GM12878 (cell line): Measurements from ENCODE around the gene N4BP2. TPM values are rescaled to one million over a fixed set of nuclear protein-coding genes. Genes with fewer than 3 reads are reported as not detected.

Source experiments
- ATAC-seq: fragments of 200-7000 bp; cut with Tn5 transposase; 3 replicates; pipeline ENCODE4 v1.9.1; 2020; ENCODE audit warnings: mild to moderate bottlenecking, moderate library complexity
- BruUV-seq: library from RNA; stranded (reverse); fragments of 400-500 nt; replicated peaks from 2 replicates; lab custom pipeline; 2021; lab: Mats Ljungman, UMichigan
- CTCF ChIA-PET: fragments of 300-600 bp; sonication (Branson Sonifier 250); formaldehyde crosslinking; extraction: SDS; loops from one replicate; lab custom pipeline; 2021; ENCODE audit warnings: inconsistent platforms; lab: Yijun Ruan, JAX
- POLR2A ChIA-PET: fragments of 350-600 bp; formaldehyde crosslinking; extraction: SDS; loops from one replicate; lab custom pipeline; 2021; ENCODE audit warnings: inconsistent platforms; lab: Charles Lee
- RAD21 ChIA-PET: fragments of 300-600 bp; sonication (Branson Sonifier 250); formaldehyde crosslinking; loops from one replicate; lab custom pipeline; 2023; ENCODE audit warnings: antibody characterized with exemption; ENCODE audit not compliant: unreplicated experiment; lab: Charles Lee
- SMC1A ChIA-PET: fragments of 300-600 bp; sonication (Branson Sonifier 250); formaldehyde crosslinking; loops from one replicate; lab custom pipeline; 2023; ENCODE audit not compliant: unreplicated experiment, uncharacterized antibody; lab: Charles Lee
- DNase-seq: peaks from one replicate; pipeline ENCODE4 v3.0.0-alpha.2; 2011; ENCODE audit warnings: low read depth, low spot score
- FAIRE-seq: peaks from 3 replicates; lab custom pipeline; 2011; peaks lifted over from hg19 to GRCh38; lab: Jason Lieb, UNC
- H2AFZ ChIP-seq: 2 replicates; pipeline ENCODE4 v1.6.0; 2011; ENCODE audit warnings: low read depth, low read length, control low read depth; ENCODE audit not compliant: control insufficient read depth
- H3K27ac ChIP-seq: 2 replicates; pipeline ENCODE4 v1.5.1; 2011; ENCODE audit warnings: control low read depth; ENCODE audit not compliant: control insufficient read depth, insufficient read depth
- H3K27me3 ChIP-seq, 2 experiments: replicated peaks in 1 of 2; 2 replicates each; pipeline versions ENCODE4 v1.6.0 to v1.6.1; 2011; ENCODE audit warnings: low read length in 1 of 2; ENCODE audit not compliant: control insufficient read depth in 2 of 2, insufficient read depth in 2 of 2
- H3K36me3 ChIP-seq, 2 experiments: 2 replicates each; pipeline ENCODE4 v1.5.1; 2011; ENCODE audit warnings: low read length in 1 of 2; ENCODE audit not compliant: control insufficient read depth in 2 of 2, insufficient read depth in 2 of 2
- H3K4me1 ChIP-seq: 2 replicates; pipeline ENCODE4 v1.6.1; 2011; ENCODE audit warnings: mild to moderate bottlenecking, low read length, moderate library complexity, mixed read lengths; ENCODE audit not compliant: control insufficient read depth, insufficient read depth
- H3K4me2 ChIP-seq: 2 replicates; pipeline ENCODE4 v1.6.0; 2011; ENCODE audit warnings: control low read depth; ENCODE audit not compliant: control insufficient read depth, insufficient read depth
- H3K4me3 ChIP-seq: fragments of 200-600 bp; sonication (generic); 2 replicates; pipeline ENCODE4 v1.5.1; 2016
- H3K79me2 ChIP-seq: 2 replicates; pipeline ENCODE4 v1.6.0; 2011; ENCODE audit warnings: low read length; ENCODE audit not compliant: control insufficient read depth, insufficient read depth
- H3K9ac ChIP-seq: 2 replicates; pipeline ENCODE4 v1.8.0; 2011; ENCODE audit warnings: low read length, control low read depth, mixed read lengths; ENCODE audit not compliant: control insufficient read depth, insufficient read depth
- H3K9me3 ChIP-seq: replicated peaks from 3 replicates; pipeline ENCODE4 v1.5.1; 2011; ENCODE audit warnings: mild to moderate bottlenecking, low read length; ENCODE audit not compliant: control insufficient read depth, insufficient read depth
- H4K20me1 ChIP-seq: 2 replicates; pipeline ENCODE4 v1.6.0; 2011; ENCODE audit not compliant: control insufficient read depth, insufficient read depth
- ATF7 ChIP-seq: fragments of 450-650 bp; IDR thresholded peaks from 2 replicates; pipeline ENCODE4 v1.6.1; 2016; ENCODE audit warnings: low read depth, mild to moderate bottlenecking
- BCLAF1 ChIP-seq: fragments of 450-650 bp; IDR thresholded peaks from 2 replicates; pipeline ENCODE4 v1.6.1; 2017; ENCODE audit warnings: antibody characterized with exemption, mild to moderate bottlenecking, moderate library complexity
- DPF2 ChIP-seq: fragments of 450-650 bp; IDR thresholded peaks from 2 replicates; pipeline ENCODE4 v1.6.1; 2017; ENCODE audit warnings: mild to moderate bottlenecking
- GATAD2B ChIP-seq: fragments of 450-650 bp; conservative IDR thresholded peaks from 2 replicates; pipeline ENCODE4 v1.6.1; 2017; ENCODE audit warnings: low read depth, mild to moderate bottlenecking, moderate library complexity
- HSF1 ChIP-seq: fragments of 150-350 bp; IDR thresholded peaks from 2 replicates; pipeline ENCODE4 v1.6.1; 2014; ENCODE audit warnings: mild to moderate bottlenecking, low read depth, low read length
- MEF2A ChIP-seq: IDR thresholded peaks from 2 replicates; pipeline ENCODE4 v1.6.1; 2011; ENCODE audit warnings: low read depth, mild to moderate bottlenecking, low read length, moderate library complexity; ENCODE audit not compliant: insufficient read depth
- POLR2AphosphoS5 ChIP-seq: IDR thresholded peaks from 2 replicates; pipeline ENCODE4 v1.6.1; 2011; ENCODE audit warnings: mild to moderate bottlenecking, low read length, inconsistent platforms
- ZNF274 ChIP-seq: IDR thresholded peaks from one replicate; pipeline ENCODE4 v1.8.0; 2011; ENCODE audit not compliant: insufficient read length, insufficient read depth
- WGBS: methylation state at CpG from one replicate; pipeline ENCODE4 v1.1.6; 2016; ENCODE audit warnings: low lambda C conversion rate; ENCODE audit not compliant: insufficient replicate concordance, insufficient coverage; ENCODE audit errors: missing lambda C conversion rate; 5-methylcytosine and 5-hydroxymethylcytosine counted together
- in situ Hi-C: fragments of 300-500 bp; cut with MboI; formaldehyde crosslinking; loops from 9 replicates; pipeline ENCODE4 v1.14.3; 2018; ENCODE audit warnings: mixed read lengths
- intact Hi-C: fragments of 100-400 bp; cut with micrococcal nuclease; formaldehyde crosslinking; loops from one replicate; pipeline ENCODE4 v1.14.2; 2022; ENCODE audit not compliant: unreplicated experiment
- polyA plus RNA-seq, 11 experiments: library from polyadenylated mRNA; depleted of rRNA in 4 of 11; unstranded in 6 of 11; stranded (reverse) in 5 of 11; fragments of >200 nt; fragmentation: Nextera tagmentation in 4 of 11; fragmentation: Illumina TruSeq in 1 of 11; extraction: Ambion mirVana in 4 of 11; extraction: Trizol in 1 of 11; gene quantifications; 1 replicate in 1 of 11; 2 replicates in 10 of 11; pipeline versions ENCODE4 v1.2.1 to v1.2.3, GENCODE V29; 2011 to 2016; ENCODE audit warnings: inconsistent platforms in 2 of 11, missing spikeins in 2 of 11, low read depth in 1 of 11
- total RNA-seq, 4 experiments: library from RNA; depleted of rRNA in 3 of 4; stranded (reverse); fragments of >200 nt in 3 of 4; fragmentation: Illumina TruSeq in 1 of 4; extraction: Trizol in 1 of 4; gene quantifications; 2 replicates each; pipeline versions ENCODE4 v1.2.1 to v1.2.3, GENCODE V29; 2013 to 2021
- TF ChIP-seq, protein P1 (sequence below): fragments of 450-650 bp; conservative IDR thresholded peaks from 2 replicates; pipeline ENCODE4 v1.6.1; 2017; ENCODE audit warnings: mild to moderate bottlenecking, moderate library complexity
- TF ChIP-seq, protein P2 (sequence below): IDR thresholded peaks from 2 replicates; pipeline ENCODE4 v1.6.1; 2012; ENCODE audit warnings: low read depth, low read length, improper control_type of control experiment

Gene N4BP2
- total and polyA plus RNA-seq, 10 of the 15 experiments (the other 5 are each of a cell fraction or from before 2014, with no cell fraction given) = 2.3 to 18.7 (median 10.0) TPM

- DNase-seq (no peak), ATAC-seq (no peak), FAIRE-seq (no peak)
- in situ Hi-C loops (loop anchor here (25.0 kb wide), 1 partner anchor 1384 kb away; the partner anchor contains the start of gene TLR1), intact Hi-C loops (loop anchor here (5.0 to 10.0 kb wide), 4 partner anchors 426 to 1151 kb away; no protein-coding TSS in a partner anchor)
- BruUV-seq = no TSS peak
- Histone ChIP-seq H3K9me3 (no peaks in the 10 kb centered on the region), H2AFZ (no peak overlapping the region), H3K36me3 (no peaks in the 10 kb centered on the region; a peak in 1 of 4 replicates), H3K4me2 (peak overlapping the region; percentile 91), H3K27me3 (no peaks in the 10 kb centered on the region), H3K79me2 (peaks cover 100% of the 10 kb centered on the region), H3K27ac (peak overlapping the region; percentile 92), H3K4me1 (no peaks in the 10 kb centered on the region; the same call in 1 of the 2 replicates), H3K9ac (peak overlapping the region; percentile 99), H4K20me1 (no peaks in the 10 kb centered on the region), H3K4me3 (peak overlapping the region; percentile 88)
- ChIA-PET CTCF (interaction anchor here (0.6 to 4.8 kb wide), 8 partner anchors 10 to 156 kb away, joined by 3 to 34 read pairs (median 14); no protein-coding TSS in a partner anchor), POLR2A (interaction anchor here (0.5 to 12.0 kb wide), 12 partner anchors 12 to 572 kb away, joined by 3 to 214 read pairs (median 6); no protein-coding TSS in a partner anchor), SMC1A (interaction anchor here (0.8 to 20.3 kb wide), 8 partner anchors 9 to 112 kb away, joined by 3 to 374 read pairs (median 28); no protein-coding TSS in a partner anchor), RAD21 (interaction anchor here (1.6 to 18.0 kb wide), 9 partner anchors 9 to 138 kb away, joined by 8 to 356 read pairs (median 16); no protein-coding TSS in a partner anchor)
- no peak for TF ChIP-seq MEF2A
- no peak for TF ChIP-seq ATF7
- no peak for TF ChIP-seq BCLAF1
- TF ChIP-seq ZNF274 = no peak
- TF ChIP-seq HSF1 = no peak
- TF ChIP-seq, protein P1, sequence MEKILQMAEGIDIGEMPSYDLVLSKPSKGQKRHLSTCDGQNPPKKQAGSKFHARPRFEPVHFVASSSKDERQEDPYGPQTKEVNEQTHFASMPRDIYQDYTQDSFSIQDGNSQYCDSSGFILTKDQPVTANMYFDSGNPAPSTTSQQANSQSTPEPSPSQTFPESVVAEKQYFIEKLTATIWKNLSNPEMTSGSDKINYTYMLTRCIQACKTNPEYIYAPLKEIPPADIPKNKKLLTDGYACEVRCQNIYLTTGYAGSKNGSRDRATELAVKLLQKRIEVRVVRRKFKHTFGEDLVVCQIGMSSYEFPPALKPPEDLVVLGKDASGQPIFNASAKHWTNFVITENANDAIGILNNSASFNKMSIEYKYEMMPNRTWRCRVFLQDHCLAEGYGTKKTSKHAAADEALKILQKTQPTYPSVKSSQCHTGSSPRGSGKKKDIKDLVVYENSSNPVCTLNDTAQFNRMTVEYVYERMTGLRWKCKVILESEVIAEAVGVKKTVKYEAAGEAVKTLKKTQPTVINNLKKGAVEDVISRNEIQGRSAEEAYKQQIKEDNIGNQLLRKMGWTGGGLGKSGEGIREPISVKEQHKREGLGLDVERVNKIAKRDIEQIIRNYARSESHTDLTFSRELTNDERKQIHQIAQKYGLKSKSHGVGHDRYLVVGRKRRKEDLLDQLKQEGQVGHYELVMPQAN = no peak
- no peak for TF ChIP-seq DPF2
- no peak for TF ChIP-seq GATAD2B
- TF ChIP-seq, protein P2, sequence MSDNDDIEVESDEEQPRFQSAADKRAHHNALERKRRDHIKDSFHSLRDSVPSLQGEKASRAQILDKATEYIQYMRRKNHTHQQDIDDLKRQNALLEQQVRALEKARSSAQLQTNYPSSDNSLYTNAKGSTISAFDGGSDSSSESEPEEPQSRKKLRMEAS = no peak
- no peak for TF ChIP-seq POLR2AphosphoS5
- WGBS = under 1% methylated on average over 8 of the region's 8 CpGs
Measured at GRCh38 chr4:40196272-40196671, 139.6 kb downstream of the N4BP2 start.
